HG03103 (cell line): Measurements from ENCODE around the gene ICOSLG.
"Not testable (repeated sequence)": the region's sequence is repeated elsewhere in the genome, so short reads cannot be mapped to it uniquely, and the experiment has no call there.

ENCODE experiments used
- ATAC-seq: cut with Tn5 transposase; IDR thresholded peaks from one replicate; pipeline ENCODE4 v1.9.1; 2021; ENCODE audit warnings: low read depth; ENCODE audit not compliant: unreplicated experiment

The ICOSLG gene

DNA sequence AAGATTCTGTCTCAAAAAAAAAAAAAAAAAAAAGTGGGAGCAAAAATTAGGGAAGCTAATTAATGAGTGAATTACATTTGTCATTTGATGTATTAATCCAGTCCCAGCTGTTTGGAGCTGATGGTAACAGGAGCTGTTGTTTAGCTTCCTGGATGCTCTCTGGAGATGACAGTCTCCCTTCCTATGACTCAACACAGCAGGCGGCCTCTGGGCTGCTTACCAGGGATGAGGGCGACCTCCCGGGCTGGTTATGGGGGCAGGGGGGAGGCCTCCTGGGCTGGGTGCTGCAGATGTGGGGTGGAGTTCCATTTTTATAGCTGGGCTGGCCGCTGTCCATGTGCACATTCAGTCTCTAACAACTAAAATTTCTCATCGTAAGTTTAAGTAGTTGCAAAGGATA is 47.6 kb downstream of the ICOSLG start:
- ATAC-seq: not testable (repeated sequence)

GRCh38 chr21:44190349-44191271 is 50.1 kb downstream of the ICOSLG start:
- ATAC-seq: not testable (repeated sequence)

DNA sequence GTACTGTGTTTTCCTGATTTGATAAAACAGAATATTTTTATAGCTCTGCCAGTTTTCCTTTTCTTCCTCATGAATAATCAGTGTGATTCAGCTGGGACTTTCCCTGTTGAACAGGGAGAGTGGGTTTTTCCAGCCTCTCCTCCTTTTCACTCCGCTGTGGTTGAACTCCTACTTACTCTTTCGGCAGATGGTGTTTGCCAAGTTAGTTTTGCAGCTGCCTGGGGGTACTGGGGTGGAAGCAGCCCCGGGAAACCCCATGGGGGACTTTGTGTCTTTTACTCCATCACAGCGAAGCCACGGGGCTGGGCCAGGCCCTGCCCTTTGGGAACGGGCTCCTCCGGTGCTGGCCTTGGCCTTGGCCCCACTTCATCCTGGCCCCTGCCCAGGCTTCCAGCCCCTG is 55.9 kb downstream of the ICOSLG start:
- ATAC-seq: not testable (repeated sequence)

- ATAC-seq: not testable (repeated sequence)
Observed at GRCh38 chr21:44182202-44182601, 58.5 kb downstream of the ICOSLG start.

DNA sequence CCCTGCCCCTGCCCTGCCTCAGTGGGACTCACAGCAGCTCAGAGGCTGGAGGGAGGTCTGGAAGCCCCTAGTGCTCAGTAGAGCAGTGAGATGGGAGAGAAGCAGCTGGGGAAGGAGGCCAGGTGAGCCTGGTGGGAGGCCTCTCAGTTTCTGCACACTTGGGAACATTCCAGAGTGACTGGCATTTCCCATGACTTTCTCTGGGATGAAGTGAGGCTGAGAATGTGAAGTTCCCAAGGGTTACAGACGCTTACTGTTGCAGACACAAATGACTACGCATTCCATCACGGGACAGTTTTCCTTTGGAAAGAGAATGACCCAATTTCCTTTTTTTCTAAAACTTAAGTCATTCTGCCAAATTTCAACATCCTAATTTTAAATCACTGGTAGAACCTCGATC is 59.2 kb downstream of the ICOSLG start:
- ATAC-seq: not testable (repeated sequence)

DNA sequence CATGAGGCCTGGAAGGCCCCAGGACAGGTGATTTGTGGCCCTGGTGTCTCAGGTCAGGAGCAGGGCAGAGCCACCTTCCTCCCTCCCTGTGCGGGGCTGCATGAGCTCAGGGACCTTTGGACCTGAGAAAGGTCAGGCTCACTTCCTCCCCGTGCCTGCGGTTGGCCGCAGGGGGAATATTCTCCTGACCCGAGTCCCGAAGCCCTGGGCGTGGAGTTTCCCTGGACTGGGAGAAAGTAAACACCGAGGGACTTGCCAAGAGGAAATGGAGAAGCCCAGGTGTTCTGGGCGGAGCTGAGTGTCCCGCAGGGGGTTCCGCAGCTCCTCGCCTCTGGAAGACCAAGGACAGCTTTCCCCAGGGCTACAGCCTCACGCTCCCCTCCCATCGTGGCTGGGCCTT is 64.6 kb downstream of the ICOSLG start:
- ATAC-seq: not testable (repeated sequence)

DNA sequence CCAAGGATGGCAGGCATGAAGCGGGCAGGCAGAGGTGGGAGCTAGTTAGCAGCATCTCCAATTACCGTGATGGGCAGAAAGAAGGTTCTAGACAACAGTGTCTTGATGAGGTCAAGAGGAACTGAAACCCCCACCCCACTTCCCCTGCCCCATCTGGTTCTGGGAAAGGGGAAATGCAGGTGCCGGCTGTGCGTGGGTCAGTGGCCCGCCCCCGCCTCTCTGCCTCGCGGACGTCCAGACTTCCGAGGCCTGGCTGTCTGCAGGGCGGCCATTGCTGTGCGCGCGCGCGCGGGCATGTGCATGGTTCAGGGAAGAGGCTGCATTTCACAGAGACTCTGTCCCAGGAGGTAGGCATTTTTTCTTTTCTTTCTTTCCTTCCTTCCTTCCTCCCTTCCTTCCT is 65.6 kb downstream of the ICOSLG start:
- not testable (repeated sequence) for ATAC-seq
